Measurements from ENCODE around the gene ZNF148. TPM values are rescaled to one million over a fixed set of nuclear protein-coding genes. Genes with fewer than 3 reads are reported as not detected.
"Not testable (repeated sequence)": the region's sequence is repeated elsewhere in the genome, so short reads cannot be mapped to it uniquely, and the experiment has no call there.

ZNF148 gene
- total and polyA plus RNA-seq, 7 donors, result 4.8 to 42.5 (median 28.2) TPM

DNA sequence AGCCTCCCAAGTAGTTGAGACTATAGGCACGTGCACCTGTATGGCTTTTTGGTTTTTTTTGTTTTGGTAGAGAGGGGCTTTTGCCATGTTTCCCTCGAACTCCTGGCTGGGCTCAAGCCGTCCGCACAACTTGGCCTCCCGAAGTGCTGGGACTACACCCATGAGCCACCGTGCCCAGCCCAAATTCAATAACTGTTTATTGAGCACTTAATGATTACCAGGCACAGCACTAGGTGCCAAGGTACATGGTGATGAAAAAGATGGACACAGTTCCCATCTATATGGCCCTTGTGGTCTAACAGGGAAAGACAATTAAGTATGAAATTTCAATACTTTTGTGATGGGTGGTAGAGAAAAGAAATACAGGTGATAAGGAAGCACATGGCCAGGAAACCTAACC is 35.8 kb upstream of the ZNF148 start:
- TF ChIP-seq CTCF (IDR thresholded peaks at IDR 0.05), result no peak
- TF ChIP-seq EP300 (IDR thresholded peaks at IDR 0.05), result no peak
- no peak for TF ChIP-seq POLR2A (IDR thresholded peaks at IDR 0.05)
- no peak for TF ChIP-seq POLR2AphosphoS5 (IDR thresholded peaks at IDR 0.05)
- H3K27ac ChIP-seq, result no peak overlapping the region
- H3K4me3 ChIP-seq, result no peak overlapping the region
- no peaks in the 10 kb centered on the region for H3K27me3 ChIP-seq
- no peak for DNase-seq
- no peaks in the 10 kb centered on the region for H3K36me3 ChIP-seq
- WGBS, 2 donors, result 80 to 92% methylated on average over 6 of the region's 6 CpGs
- H3K4me1 ChIP-seq, result no peaks in the 10 kb centered on the region
- intact Hi-C loops (cut with DNase I), result no loop called here
- H3K9me3 ChIP-seq, result no peaks in the 10 kb centered on the region

DNA sequence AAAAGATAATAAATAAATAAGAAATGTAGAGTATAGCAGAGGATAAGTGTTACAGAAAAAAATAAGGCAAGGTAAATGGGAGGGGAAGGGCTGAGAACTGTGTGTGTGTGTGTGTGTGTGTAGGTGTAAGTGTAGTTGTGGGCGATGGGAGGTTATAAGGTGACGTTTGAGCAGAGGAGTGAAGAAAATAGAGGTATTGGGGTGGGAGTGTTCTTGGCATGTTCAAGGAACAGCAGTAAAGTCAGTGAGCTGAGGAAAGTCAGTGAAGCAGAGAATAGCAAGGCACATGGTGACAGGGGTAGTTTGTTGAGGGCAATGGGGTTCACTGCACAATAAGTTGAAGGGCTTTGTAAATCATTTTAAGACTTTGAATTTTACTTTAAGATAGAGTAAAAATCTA is 30.9 kb upstream of the ZNF148 start:
- DNase-seq, result no peak
- no peak overlapping the region for H3K27ac ChIP-seq
- intact Hi-C loops (cut with DNase I), result no loop called here
- no peaks in the 10 kb centered on the region for H3K27me3 ChIP-seq
- H3K36me3 ChIP-seq, result no peaks in the 10 kb centered on the region
- TF ChIP-seq POLR2A (IDR thresholded peaks at IDR 0.05) (no peak), EP300 (IDR thresholded peaks at IDR 0.05) (no peak), CTCF (IDR thresholded peaks at IDR 0.05) (no peak), POLR2AphosphoS5 (IDR thresholded peaks at IDR 0.05) (no peak)
- H3K4me1 ChIP-seq, result no peaks in the 10 kb centered on the region
- no peak overlapping the region for H3K4me3 ChIP-seq
- H3K9me3 ChIP-seq, result no peaks in the 10 kb centered on the region
- WGBS, 2 donors, result 85 to 89% methylated on average over 2 of the region's 2 CpGs

DNA sequence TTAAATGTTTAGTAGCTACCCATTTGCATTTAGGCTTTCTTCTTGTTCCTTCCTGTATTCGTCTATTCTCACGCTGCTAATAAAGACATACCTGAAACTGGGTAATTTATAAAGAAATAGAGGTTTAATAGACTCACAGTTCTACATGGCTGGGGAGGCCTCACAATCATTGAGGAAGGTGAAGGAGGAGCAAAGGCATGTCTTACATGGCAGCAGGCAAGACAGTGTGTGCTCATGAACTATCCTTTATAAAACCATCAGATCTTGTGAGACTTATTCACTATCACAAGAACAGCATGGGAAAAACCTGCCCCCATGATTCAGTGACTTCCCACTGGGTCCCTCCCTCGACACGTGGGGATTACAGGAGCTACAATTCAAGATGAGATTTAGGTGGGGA is 30.4 kb upstream of the ZNF148 start:
- H3K27me3 ChIP-seq; intact Hi-C loops (cut with DNase I); H3K4me1 ChIP-seq; H3K27ac ChIP-seq; H3K4me3 ChIP-seq; H3K36me3 ChIP-seq; H3K9me3 ChIP-seq; DNase-seq: not testable (repeated sequence)
- 94 to 96% methylated on average over 4 of the region's 4 CpGs for WGBS, 2 donors

- Histone ChIP-seq H3K36me3 (no peaks in the 10 kb centered on the region), H3K27ac (no peak overlapping the region), H3K4me3 (no peak overlapping the region), H3K4me1 (no peaks in the 10 kb centered on the region), H3K27me3 (no peaks in the 10 kb centered on the region), H3K9me3 (no peaks in the 10 kb centered on the region)
- no peak for DNase-seq
- no peak for TF ChIP-seq POLR2A (IDR thresholded peaks at IDR 0.05)
- TF ChIP-seq EP300 (IDR thresholded peaks at IDR 0.05), result no peak
- no peak for TF ChIP-seq POLR2AphosphoS5 (IDR thresholded peaks at IDR 0.05)
- no peak for TF ChIP-seq CTCF (IDR thresholded peaks at IDR 0.05)
- intact Hi-C loops (cut with DNase I), result no loop called here
- 87 to 96% methylated on average over 2 of the region's 2 CpGs for WGBS, 2 donors
Observed at GRCh38 chr3:125403789-125404188, 28.7 kb upstream of the ZNF148 start.

GRCh38 chr3:125402639-125403038 is 27.5 kb upstream of the ZNF148 start:
- no peak overlapping the region for H3K4me3 ChIP-seq
- intact Hi-C loops (cut with DNase I), result no loop called here
- H3K27ac ChIP-seq, result no peak overlapping the region
- H3K9me3 ChIP-seq, result no peaks in the 10 kb centered on the region
- no peaks in the 10 kb centered on the region for H3K27me3 ChIP-seq
- 90 to 95% methylated on average over 2 of the region's 2 CpGs for WGBS, 2 donors
- no peaks in the 10 kb centered on the region for H3K4me1 ChIP-seq
- TF ChIP-seq EP300 (IDR thresholded peaks at IDR 0.05), result no peak
- TF ChIP-seq POLR2AphosphoS5 (IDR thresholded peaks at IDR 0.05), result no peak
- TF ChIP-seq CTCF (IDR thresholded peaks at IDR 0.05), result no peak
- no peak for TF ChIP-seq POLR2A (IDR thresholded peaks at IDR 0.05)
- no peaks in the 10 kb centered on the region for H3K36me3 ChIP-seq
- no peak for DNase-seq

Measured in sigmoid colon (tissue), 7 donors.